ENCODE results near the gene SRGAP2C.
"Not testable (repeated sequence)": the region's sequence is repeated elsewhere in the genome, so short reads cannot be mapped to it uniquely, and the experiment has no call there.

SRGAP2C gene

GRCh38 chr1:121230636-121231035 is 45.9 kb downstream of the SRGAP2C start:
- not testable (repeated sequence) for DNase-seq

GRCh38 chr1:121232445-121233125 is 47.8 kb downstream of the SRGAP2C start:
- DNase-seq, result not testable (repeated sequence)

GRCh38 chr1:121234090-121234759 is 49.5 kb downstream of the SRGAP2C start:
- DNase-seq, result not testable (repeated sequence)

- not testable (repeated sequence) for DNase-seq
These were observed 53.6 kb downstream of the SRGAP2C start for GRCh38 chr1:121238384-121238783.

GRCh38 chr1:121243913-121244312 is 59.1 kb downstream of the SRGAP2C start:
- DNase-seq, result not testable (repeated sequence)

- DNase-seq, result not testable (repeated sequence)
These were observed 61.6 kb downstream of the SRGAP2C start for GRCh38 chr1:121246399-121246798.

- DNase-seq, result not testable (repeated sequence)
These were observed 67.9 kb downstream of the SRGAP2C start for GRCh38 chr1:121252656-121253055.

- DNase-seq, result not testable (repeated sequence)
These were observed 69.8 kb downstream of the SRGAP2C start for GRCh38 chr1:121254618-121255017.

GRCh38 chr1:121257632-121258031 is 72.9 kb downstream of the SRGAP2C start:
- DNase-seq, result not testable (repeated sequence)

GRCh38 chr1:121258134-121258533 is 73.4 kb downstream of the SRGAP2C start:
- not testable (repeated sequence) for DNase-seq

- not testable (repeated sequence) for DNase-seq
These were observed 75.4 kb downstream of the SRGAP2C start for GRCh38 chr1:121260205-121260604.

GRCh38 chr1:121262163-121262562 is 77.4 kb downstream of the SRGAP2C start:
- DNase-seq, result not testable (repeated sequence)

GRCh38 chr1:121263789-121264244 is 79.0 kb downstream of the SRGAP2C start:
- peak; percentile 60 for DNase-seq

- DNase-seq, result not testable (repeated sequence)
These were observed 82.3 kb downstream of the SRGAP2C start for GRCh38 chr1:121267072-121267471.

GRCh38 chr1:121269309-121269708 is 84.5 kb downstream of the SRGAP2C start:
- DNase-seq, result not testable (repeated sequence)

GRCh38 chr1:121269973-121270372 is 85.2 kb downstream of the SRGAP2C start:
- peak; percentile 45 for DNase-seq

GRCh38 chr1:121271143-121271715 is 86.5 kb downstream of the SRGAP2C start:
- not testable (repeated sequence) for DNase-seq

GRCh38 chr1:121275435-121275834 is 90.7 kb downstream of the SRGAP2C start:
- not testable (repeated sequence) for DNase-seq

- DNase-seq, result not testable (repeated sequence)
These were observed 93.4 kb downstream of the SRGAP2C start for GRCh38 chr1:121278202-121278601.

- DNase-seq, result not testable (repeated sequence)
These were observed 94.2 kb downstream of the SRGAP2C start for GRCh38 chr1:121278777-121279547.

GRCh38 chr1:121279548-121279898 is 94.7 kb downstream of the SRGAP2C start:
- not testable (repeated sequence) for DNase-seq

- not testable (repeated sequence) for DNase-seq
These were observed 96.0 kb downstream of the SRGAP2C start for GRCh38 chr1:121280699-121281317.
